Esophagus muscularis mucosa (tissue), 4 donors: Measurements from ENCODE around the gene ABHD6. TPM values are rescaled to one million over a fixed set of nuclear protein-coding genes. Genes with fewer than 3 reads are reported as not detected.
"Not testable (repeated sequence)": the region's sequence is repeated elsewhere in the genome, so short reads cannot be mapped to it uniquely, and the experiment has no call there.

ENCODE experiments used
- DNase-seq: peaks from one replicate; pipeline ENCODE4 v3.0.0-alpha.2; 2017; ENCODE audit errors: extremely low spot score
- H3K27ac ChIP-seq, 4 donors: fragments of 200-600 bp; sonication (generic); replicated peaks in 1 of 4; 1 replicate in 3 of 4; 2 replicates in 1 of 4; pipeline ENCODE4 v1.5.1; 2016 to 2019; ENCODE audit warnings: mild to moderate bottlenecking in 1 of 4
- H3K27me3 ChIP-seq, 4 donors: fragments of 200-600 bp; sonication (generic); one replicate each; pipeline versions ENCODE4 v1.5.1 to v1.6.0; 2016 to 2019
- H3K36me3 ChIP-seq, 4 donors: fragments of 200-600 bp; sonication (generic); one replicate each; pipeline ENCODE4 v1.5.1; 2016 to 2019
- H3K4me1 ChIP-seq, 4 donors: fragments of 200-600 bp; sonication (generic); one replicate each; pipeline ENCODE4 v1.5.1; 2016 to 2019
- H3K4me3 ChIP-seq, 4 donors: fragments of 200-600 bp; sonication (generic); 1 replicate in 2 of 4; 2 replicates in 2 of 4; pipeline ENCODE4 v1.5.1; 2016 to 2019; ENCODE audit warnings: mild to moderate bottlenecking in 4 of 4, moderate library complexity in 1 of 4
- H3K9me3 ChIP-seq, 4 donors: fragments of 200-600 bp; sonication (generic); 1 replicate in 3 of 4; 2 replicates in 1 of 4; pipeline ENCODE4 v1.5.1; 2016 to 2019
- CTCF ChIP-seq, 3 experiments: fragments of 200-600 bp in 2 of 3; fragments of 450-650 bp in 1 of 3; sonication (generic) in 2 of 3; IDR thresholded peaks; one replicate each; pipeline ENCODE4 v1.5.1; 2017 to 2019; ENCODE audit warnings: antibody characterized with exemption in 3 of 3, mild to moderate bottlenecking in 2 of 3, moderate library complexity in 1 of 3
- EP300 ChIP-seq: sonication (generic); formaldehyde crosslinking; IDR thresholded peaks from one replicate; pipeline ENCODE4 v1.6.1; 2017; ENCODE audit warnings: antibody characterized with exemption
- POLR2A ChIP-seq: fragments of 450-650 bp; IDR thresholded peaks from one replicate; pipeline ENCODE4 v1.6.1; 2017; ENCODE audit warnings: antibody characterized with exemption, moderate library complexity, mild to moderate bottlenecking, low read depth
- POLR2AphosphoS5 ChIP-seq, 2 donors: sonication (generic); formaldehyde crosslinking; IDR thresholded peaks; one replicate each; pipeline ENCODE4 v1.6.1; 2017; ENCODE audit warnings: antibody characterized with exemption in 2 of 2
- WGBS: methylation state at CpG from one replicate; pipeline ENCODE4 v1.1.5; 2018; 5-methylcytosine and 5-hydroxymethylcytosine counted together
- intact Hi-C: fragments of 100-400 bp; cut with DNase I; formaldehyde crosslinking; loops from one replicate; pipeline ENCODE4 v1.15.1; 2023
- total RNA-seq, 4 donors: library from RNA; depleted of rRNA; stranded (reverse); fragments of >200 nt; gene quantifications; one replicate each; pipeline versions ENCODE4 v1.1.0 to v1.2.1, GENCODE V29; 2016

ABHD6 gene
- total RNA-seq, 4 donors from 2014 or later: 13.1 to 20.3 (median 17.9) TPM

- TF ChIP-seq CTCF (IDR thresholded peaks at IDR 0.05): no peak
- TF ChIP-seq EP300: no peak
- TF ChIP-seq POLR2A: no peak
- TF ChIP-seq POLR2AphosphoS5 (IDR thresholded peaks at IDR 0.05): no peak
- Histone ChIP-seq H3K36me3 (no peaks in the 10 kb centered on the region), H3K27me3 (no peaks in the 10 kb centered on the region), H3K9me3 (no peaks in the 10 kb centered on the region), H3K4me3 (no peak overlapping the region), H3K4me1 (peaks cover 0 to 31% (median 14%) of the 10 kb centered on the region in 4 donors), H3K27ac (peak overlapping the region in 3 of 4 donors; percentile 23 to 58 (median 47))
- WGBS: 98% methylated on average over 10 of the region's 10 CpGs
- intact Hi-C loops: no loop called here
- DNase-seq: no peak
Observed at GRCh38 chr3:58197588-58197987, 40.0 kb upstream of the ABHD6 start.

- TF ChIP-seq EP300: no peak
- no peak for TF ChIP-seq CTCF (IDR thresholded peaks at IDR 0.05)
- TF ChIP-seq POLR2AphosphoS5 (IDR thresholded peaks at IDR 0.05): no peak
- no peak for TF ChIP-seq POLR2A
- no peaks in the 10 kb centered on the region for H3K27me3 ChIP-seq
- intact Hi-C loops: no loop called here
- peak overlapping the region; percentile 23 to 58 (median 46) for H3K27ac ChIP-seq
- 85% methylated on average over 8 of the region's 8 CpGs for WGBS
- H3K36me3 ChIP-seq: no peaks in the 10 kb centered on the region
- peaks cover 0 to 31% (median 14%) of the 10 kb centered on the region in 4 donors for H3K4me1 ChIP-seq
- H3K9me3 ChIP-seq: no peaks in the 10 kb centered on the region
- no peak for DNase-seq
- no peak overlapping the region for H3K4me3 ChIP-seq
Observed at GRCh38 chr3:58198362-58198761, 39.2 kb upstream of the ABHD6 start.

- TF ChIP-seq POLR2A: no peak
- TF ChIP-seq POLR2AphosphoS5 (IDR thresholded peaks at IDR 0.05): peak in 1 of 2 donors; percentile 6
- H3K9me3 ChIP-seq: no peaks in the 10 kb centered on the region
- H3K4me1 ChIP-seq: peaks cover 0 to 31% (median 14%) of the 10 kb centered on the region in 4 donors
- intact Hi-C loops: no loop called here
- H3K27ac ChIP-seq: peak overlapping the region; percentile 44 to 58 (median 52)
- no peak overlapping the region for H3K4me3 ChIP-seq
- H3K36me3 ChIP-seq: no peaks in the 10 kb centered on the region
- no peaks in the 10 kb centered on the region for H3K27me3 ChIP-seq
- no peak for DNase-seq
Observed at GRCh38 chr3:58198804-58199203, 38.8 kb upstream of the ABHD6 start.

- Histone ChIP-seq H3K27ac (no peak overlapping the region), H3K36me3 (no peaks in the 10 kb centered on the region), H3K27me3 (no peaks in the 10 kb centered on the region), H3K4me3 (no peak overlapping the region), H3K9me3 (no peaks in the 10 kb centered on the region), H3K4me1 (peaks cover 0 to 31% (median 14%) of the 10 kb centered on the region in 4 donors)
- intact Hi-C loops: no loop called here
- TF ChIP-seq POLR2AphosphoS5 (IDR thresholded peaks at IDR 0.05): no peak
- TF ChIP-seq EP300: no peak
- TF ChIP-seq POLR2A: no peak
- TF ChIP-seq CTCF (IDR thresholded peaks at IDR 0.05): no peak
- no peak for DNase-seq
Observed at GRCh38 chr3:58200121-58200709, 37.4 kb upstream of the ABHD6 start.

- Histone ChIP-seq H3K27ac (peak overlapping the region in 2 of 4 donors; percentile 11 to 28), H3K9me3 (no peaks in the 10 kb centered on the region), H3K36me3 (no peaks in the 10 kb centered on the region), H3K27me3 (no peaks in the 10 kb centered on the region), H3K4me1 (peaks cover 0 to 31% (median 14%) of the 10 kb centered on the region in 4 donors), H3K4me3 (no peak overlapping the region)
- TF ChIP-seq EP300 (no peak), POLR2AphosphoS5 (IDR thresholded peaks at IDR 0.05) (no peak), POLR2A (no peak), CTCF (IDR thresholded peaks at IDR 0.05) (no peak)
- 35% methylated on average over 10 of the region's 11 CpGs for WGBS
- DNase-seq: no peak
- intact Hi-C loops: no loop called here
Observed at GRCh38 chr3:58200846-58201355, 36.7 kb upstream of the ABHD6 start.

- H3K27me3 ChIP-seq, DNase-seq, H3K9me3 ChIP-seq, H3K4me3 ChIP-seq, H3K36me3 ChIP-seq, intact Hi-C loops: not testable (repeated sequence)
- Histone ChIP-seq H3K4me1 (peaks cover 0 to 31% (median 14%) of the 10 kb centered on the region in 4 donors), H3K27ac (peak overlapping the region in 1 of 4 donors; percentile 11)
- 41% methylated on average over 3 of the region's 3 CpGs for WGBS
Observed at GRCh38 chr3:58201451-58201850, 36.1 kb upstream of the ABHD6 start.
